WTC11 (cell line): ENCODE data around the gene SRGAP1. TPM values are rescaled to one million over a fixed set of nuclear protein-coding genes. Genes with fewer than 3 reads are reported as not detected.

Experiments used
- ATAC-seq: fragments of 200-7000 bp; cut with Tn5 transposase; 2 replicates; pipeline ENCODE4 v1.10.0; 2021; ENCODE audit warnings: mild to moderate bottlenecking, moderate library complexity
- CTCF ChIA-PET: fragments of 300-600 bp; sonication (Branson Sonifier 250); formaldehyde crosslinking; loops from one replicate; lab custom pipeline; 2021; ENCODE audit warnings: antibody characterized with exemption; lab: Charles Lee
- POLR2A ChIA-PET: fragments of 350-600 bp; sonication (Branson Sonifier 250); formaldehyde crosslinking; loops from one replicate; lab custom pipeline; 2021; ENCODE audit warnings: antibody characterized with exemption; lab: Charles Lee
- DNase-seq: peaks from one replicate; pipeline ENCODE4 v3.0.0; 2021; ENCODE audit warnings: low spot score
- H3K27ac Mint-ChIP-seq: 2 replicates; pipeline ENCODE4 v1.8.0; 2021; ENCODE audit warnings: mixed read lengths
- H3K27me3 Mint-ChIP-seq: 2 replicates; pipeline ENCODE4 v1.8.0; 2021; ENCODE audit warnings: low read depth, mild to moderate bottlenecking, moderate library complexity, mixed read lengths
- H3K36me3 Mint-ChIP-seq: 2 replicates; pipeline ENCODE4 v1.8.0; 2021; ENCODE audit warnings: mixed read lengths
- H3K4me1 Mint-ChIP-seq: 2 replicates; pipeline ENCODE4 v1.8.0; 2022; ENCODE audit warnings: mixed read lengths
- H3K4me3 Mint-ChIP-seq: 2 replicates; pipeline ENCODE4 v1.8.0; 2021; ENCODE audit warnings: mild to moderate bottlenecking, moderate library complexity, mixed read lengths
- H3K9me3 Mint-ChIP-seq: 2 replicates; pipeline ENCODE4 v1.8.0; 2021; ENCODE audit warnings: mixed read lengths
- AR ChIP-seq: fragments of 250-450 bp; sonication (Bioruptor Pico); IDR thresholded peaks from 2 replicates; pipeline ENCODE4 v1.9.0; 2021; ENCODE audit warnings: mild to moderate bottlenecking
- CREB1 ChIP-seq: sonication (generic); formaldehyde crosslinking; IDR thresholded peaks from 2 replicates; pipeline ENCODE4 v1.8.0; 2023; ENCODE audit warnings: mild to moderate bottlenecking, missing genetic modification reagents
- CREM ChIP-seq: sonication (generic); formaldehyde crosslinking; IDR thresholded peaks from 2 replicates; pipeline ENCODE4 v1.8.1; 2022; ENCODE audit warnings: mild to moderate bottlenecking, missing genetic modification reagents, moderate library complexity
- ERG ChIP-seq: fragments of 250-450 bp; sonication (Bioruptor Pico); IDR thresholded peaks from 2 replicates; pipeline ENCODE4 v1.8.0; 2021; ENCODE audit warnings: mild to moderate bottlenecking
- GABPB1 ChIP-seq: sonication (generic); formaldehyde crosslinking; IDR thresholded peaks from 2 replicates; pipeline ENCODE4 v1.8.1; 2023; ENCODE audit warnings: mild to moderate bottlenecking, missing genetic modification reagents
- HMGA2 ChIP-seq: fragments of 250-450 bp; sonication (Bioruptor Pico); IDR thresholded peaks from 2 replicates; pipeline ENCODE4 v1.4.0; 2021; ENCODE audit warnings: mild to moderate bottlenecking, moderate library complexity
- HMGXB4 ChIP-seq: sonication (generic); formaldehyde crosslinking; IDR thresholded peaks from 2 replicates; pipeline ENCODE4 v1.8.1; 2023; ENCODE audit warnings: mild to moderate bottlenecking, moderate library complexity, missing genetic modification reagents
- MAX ChIP-seq: sonication (generic); formaldehyde crosslinking; IDR thresholded peaks from 2 replicates; pipeline ENCODE4 v1.8.0; 2022; ENCODE audit warnings: mild to moderate bottlenecking, missing genetic modification reagents
- NR1H2 ChIP-seq: sonication (generic); formaldehyde crosslinking; IDR thresholded peaks from 2 replicates; pipeline ENCODE4 v1.9.0; 2021; ENCODE audit warnings: mild to moderate bottlenecking, moderate library complexity, missing genetic modification reagents
- OVOL2 ChIP-seq: fragments of 250-450 bp; sonication (Bioruptor Pico); IDR thresholded peaks from 2 replicates; pipeline ENCODE4 v1.9.0; 2021; ENCODE audit warnings: mild to moderate bottlenecking, borderline replicate concordance
- PRRX2 ChIP-seq: fragments of 250-450 bp; sonication (Bioruptor Pico); IDR thresholded peaks from 2 replicates; pipeline ENCODE4 v1.8.0; 2021; ENCODE audit warnings: mild to moderate bottlenecking
- SP1 ChIP-seq: sonication (generic); formaldehyde crosslinking; conservative IDR thresholded peaks from 2 replicates; pipeline ENCODE4 v1.8.1; 2022; ENCODE audit warnings: missing genetic modification reagents
- STAT6 ChIP-seq: sonication (generic); formaldehyde crosslinking; conservative IDR thresholded peaks from 2 replicates; pipeline ENCODE4 v1.8.1; 2023; ENCODE audit warnings: mild to moderate bottlenecking, low read depth, missing genetic modification reagents, moderate library complexity
- TCF7 ChIP-seq: sonication (generic); formaldehyde crosslinking; IDR thresholded peaks from 2 replicates; pipeline ENCODE4 v1.8.0; 2022; ENCODE audit warnings: mild to moderate bottlenecking, low read depth, missing genetic modification reagents, moderate library complexity
- TEAD1 ChIP-seq: sonication (generic); formaldehyde crosslinking; IDR thresholded peaks from 2 replicates; pipeline ENCODE4 v1.8.0; 2022; ENCODE audit warnings: mild to moderate bottlenecking, missing genetic modification reagents
- ZNF423 ChIP-seq: fragments of 250-450 bp; sonication (Bioruptor Pico); IDR thresholded peaks from 2 replicates; pipeline ENCODE4 v2.1.2; 2022; ENCODE audit warnings: mild to moderate bottlenecking, moderate library complexity
- ZSCAN18 ChIP-seq: fragments of 250-450 bp; sonication (Bioruptor Pico); IDR thresholded peaks from 2 replicates; pipeline ENCODE4 v2.1.2; 2022; ENCODE audit warnings: mild to moderate bottlenecking, moderate library complexity
- total RNA-seq: library from RNA; stranded (reverse); gene quantifications from 3 replicates; pipeline ENCODE4 v1.2.3, GENCODE V29; 2021

Gene SRGAP1
- total RNA-seq, 1 experiment from 2014 or later = 10.3 TPM

GRCh38 chr12:64170730-64171129 lies 326.2 kb downstream of the SRGAP1 start:
- Mint-ChIP-seq H3K4me3 (no peak overlapping the region), H3K4me1 (peaks cover 25% of the 10 kb centered on the region), H3K36me3 (peaks cover 2% of the 10 kb centered on the region; the same call in 1 of the 2 replicates), H3K27me3 (no peaks in the 10 kb centered on the region), H3K27ac (no peak overlapping the region), H3K9me3 (peaks cover 3% of the 10 kb centered on the region)
- DNase-seq (no peak), ATAC-seq (no peak)
- no peak for TF ChIP-seq NR1H2 (CRISPR knock-in tag)
- no peak for TF ChIP-seq CREM (CRISPR knock-in tag)
- TF ChIP-seq CREB1 (CRISPR knock-in tag) = no peak
- no peak for TF ChIP-seq ZSCAN18 (CRISPR knock-in tag)
- TF ChIP-seq OVOL2 (CRISPR knock-in tag) = no peak
- no peak for TF ChIP-seq GABPB1
- TF ChIP-seq HMGA2 (CRISPR knock-in tag) = no peak
- TF ChIP-seq STAT6 (CRISPR knock-in tag) = no peak
- ChIA-PET POLR2A (no interaction called here), CTCF (interaction anchor here (1.7 kb wide), 1 partner anchor 11 kb away, joined by 5 read pairs; no protein-coding TSS in a partner anchor)

GRCh38 chr12:64171715-64172114 lies 327.2 kb downstream of the SRGAP1 start:
- ATAC-seq = peak; percentile 45
- Mint-ChIP-seq H3K36me3 (no peaks in the 10 kb centered on the region), H3K27ac (no peak overlapping the region), H3K4me3 (no peak overlapping the region), H3K4me1 (peaks cover 25% of the 10 kb centered on the region), H3K27me3 (no peaks in the 10 kb centered on the region), H3K9me3 (no peaks in the 10 kb centered on the region)
- ChIA-PET POLR2A (no interaction called here), CTCF (interaction anchor here (0.6 to 1.7 kb wide), 2 partner anchors 10 to 64 kb away, joined by 3 to 5 read pairs; no protein-coding TSS in a partner anchor)
- TF ChIP-seq ZNF423 (CRISPR knock-in tag) = no peak
- no peak for TF ChIP-seq MAX (CRISPR knock-in tag)
- no peak for TF ChIP-seq PRRX2 (CRISPR knock-in tag)
- TF ChIP-seq ERG = no peak
- TF ChIP-seq TEAD1 (CRISPR knock-in tag) = no peak
- TF ChIP-seq AR (CRISPR knock-in tag) = no peak
- no peak for TF ChIP-seq HMGXB4 (CRISPR knock-in tag)
- no peak for TF ChIP-seq SP1 (CRISPR knock-in tag)
- TF ChIP-seq OVOL2 (CRISPR knock-in tag) = no peak
- TF ChIP-seq TCF7 (CRISPR knock-in tag) = no peak
- TF ChIP-seq STAT6 (CRISPR knock-in tag) = no peak
- no peak for DNase-seq
